Glutamatergic neuron (in vitro differentiated cells): Measurements from ENCODE around the gene AFF3. TPM values are rescaled to one million over a fixed set of nuclear protein-coding genes. Genes with fewer than 3 reads are reported as not detected.
"Not testable (repeated sequence)": the region's sequence is repeated elsewhere in the genome, so short reads cannot be mapped to it uniquely, and the experiment has no call there.

Experiments
- DNase-seq: peaks from one replicate; pipeline ENCODE4 v3.0.0; 2022
- H3K27ac Mint-ChIP-seq: one replicate; pipeline ENCODE4 v1.8.0; 2020; ENCODE audit warnings: mild to moderate bottlenecking, mixed read lengths, inconsistent platforms; ENCODE audit not compliant: unreplicated experiment
- H3K27me3 Mint-ChIP-seq: one replicate; pipeline ENCODE4 v1.8.0; 2020; ENCODE audit warnings: mild to moderate bottlenecking, moderate library complexity, mixed read lengths, inconsistent platforms; ENCODE audit not compliant: unreplicated experiment
- H3K36me3 Mint-ChIP-seq: one replicate; pipeline ENCODE4 v1.8.0; 2020; ENCODE audit warnings: mild to moderate bottlenecking, mixed read lengths, inconsistent platforms; ENCODE audit not compliant: unreplicated experiment
- H3K4me1 Mint-ChIP-seq: one replicate; pipeline ENCODE4 v1.8.0; 2020; ENCODE audit warnings: mild to moderate bottlenecking, low read depth, mixed read lengths, inconsistent platforms; ENCODE audit not compliant: unreplicated experiment
- H3K4me3 Mint-ChIP-seq: one replicate; pipeline ENCODE4 v1.8.0; 2020; ENCODE audit warnings: mild to moderate bottlenecking, mixed read lengths, inconsistent platforms; ENCODE audit not compliant: unreplicated experiment
- H3K9me3 Mint-ChIP-seq: one replicate; pipeline ENCODE4 v1.8.0; 2020; ENCODE audit warnings: mild to moderate bottlenecking, moderate library complexity, mixed read lengths, inconsistent platforms; ENCODE audit not compliant: unreplicated experiment
- CTCF ChIP-seq: fragments of 200-600 bp; sonication (generic); IDR thresholded peaks from one replicate; pipeline ENCODE4 v1.5.0; 2021; ENCODE audit not compliant: partially characterized antibody, unreplicated experiment
- total RNA-seq: library from RNA; stranded (reverse); fragmentation: NEBNext Ultra II Directional; extraction: Animal tissue kit (Norgen Biotek cat#: 25700); gene quantifications from one replicate; pipeline ENCODE4 v1.2.1, GENCODE V29; 2021; ENCODE audit not compliant: unreplicated experiment

The AFF3 gene
- total RNA-seq, 1 donor from 2014 or later: 125 TPM

- not testable (repeated sequence) for H3K4me3 Mint-ChIP-seq
These were observed 56.6 kb downstream of the AFF3 start for GRCh38 chr2:100085744-100086143.

GRCh38 chr2:100083421-100084216, 58.8 kb downstream of the AFF3 start:
- not testable (repeated sequence) for H3K36me3 Mint-ChIP-seq, DNase-seq, H3K27me3 Mint-ChIP-seq, H3K4me3 Mint-ChIP-seq, H3K4me1 Mint-ChIP-seq, H3K27ac Mint-ChIP-seq, H3K9me3 Mint-ChIP-seq

More at GRCh38 chr2:100085744-100086143, 56.6 kb downstream of the AFF3 start:
- not testable (repeated sequence) for DNase-seq, H3K36me3 Mint-ChIP-seq, H3K27ac Mint-ChIP-seq, H3K4me1 Mint-ChIP-seq, H3K9me3 Mint-ChIP-seq, H3K27me3 Mint-ChIP-seq

- not testable (repeated sequence) for H3K27ac Mint-ChIP-seq, H3K9me3 Mint-ChIP-seq, DNase-seq, H3K4me1 Mint-ChIP-seq, H3K4me3 Mint-ChIP-seq, H3K27me3 Mint-ChIP-seq, H3K36me3 Mint-ChIP-seq
These were observed 60.0 kb downstream of the AFF3 start for GRCh38 chr2:100082302-100082978.

GRCh38 chr2:100077935-100078334, 64.5 kb downstream of the AFF3 start:
- TF ChIP-seq CTCF: no peak
- H3K36me3 Mint-ChIP-seq: peaks cover 8% of the 10 kb centered on the region
- H3K4me1 Mint-ChIP-seq: no peaks in the 10 kb centered on the region
- no peaks in the 10 kb centered on the region for H3K27me3 Mint-ChIP-seq
- no peak for DNase-seq
- no peak overlapping the region for H3K27ac Mint-ChIP-seq
- H3K4me3 Mint-ChIP-seq: no peak overlapping the region
- H3K9me3 Mint-ChIP-seq: no peaks in the 10 kb centered on the region

- H3K36me3 Mint-ChIP-seq: peaks cover 8% of the 10 kb centered on the region
- TF ChIP-seq CTCF: no peak
- H3K4me3 Mint-ChIP-seq: no peak overlapping the region
- H3K9me3 Mint-ChIP-seq: no peaks in the 10 kb centered on the region
- DNase-seq: no peak
- H3K27me3 Mint-ChIP-seq: no peaks in the 10 kb centered on the region
- no peak overlapping the region for H3K27ac Mint-ChIP-seq
- peaks cover 2% of the 10 kb centered on the region for H3K4me1 Mint-ChIP-seq
These were observed 64.9 kb downstream of the AFF3 start for GRCh38 chr2:100077456-100077855.

GRCh38 chr2:100075532-100075931, 66.9 kb downstream of the AFF3 start:
- H3K4me1 Mint-ChIP-seq: peaks cover 2% of the 10 kb centered on the region
- H3K27me3 Mint-ChIP-seq: no peaks in the 10 kb centered on the region

More at GRCh38 chr2:100075532-100075931, 66.9 kb downstream of the AFF3 start:
- TF ChIP-seq CTCF: no peak
- Mint-ChIP-seq H3K9me3 (no peaks in the 10 kb centered on the region), H3K4me3 (no peak overlapping the region), H3K27ac (no peak overlapping the region), H3K36me3 (peaks cover 8% of the 10 kb centered on the region)
- no peak for DNase-seq
